Activated CD8-positive, alpha-beta T cell treated with anti-CD3 and anti-CD28 coated beads for 36 hours (primary cell): Measurements from ENCODE around the gene HS3ST3A1. TPM values are rescaled to one million over a fixed set of nuclear protein-coding genes. Genes with fewer than 3 reads are reported as not detected.

ENCODE experiments used
- ATAC-seq: fragments of 200-7000 bp; cut with Tn5 transposase; one replicate; pipeline ENCODE4 v1.10.0; 2021; ENCODE audit warnings: mild to moderate bottlenecking, moderate library complexity
- CTCF ChIA-PET: fragments of 350-600 bp; sonication (Branson Sonifier 250); formaldehyde crosslinking; loops from one replicate; lab custom pipeline; 2021; ENCODE audit warnings: antibody characterized with exemption; lab: Charles Lee
- POLR2A ChIA-PET: fragments of 350-600 bp; sonication (Branson Sonifier 250); formaldehyde crosslinking; loops from one replicate; lab custom pipeline; 2021; ENCODE audit warnings: antibody characterized with exemption; lab: Charles Lee
- DNase-seq: peaks from one replicate; pipeline ENCODE4 v3.0.0-alpha.2; 2020
- H3K27ac Mint-ChIP-seq: one replicate; pipeline ENCODE4 v1.8.0; 2021; ENCODE audit warnings: mild to moderate bottlenecking, mixed read lengths
- H3K27me3 Mint-ChIP-seq: one replicate; pipeline ENCODE4 v1.8.0; 2021; ENCODE audit warnings: mixed read lengths
- H3K36me3 Mint-ChIP-seq: one replicate; pipeline ENCODE4 v1.8.0; 2021; ENCODE audit warnings: low read depth, mixed read lengths
- H3K4me1 Mint-ChIP-seq: one replicate; pipeline ENCODE4 v1.8.0; 2021; ENCODE audit warnings: low read depth, mixed read lengths
- H3K4me3 Mint-ChIP-seq: one replicate; pipeline ENCODE4 v1.8.0; 2021; ENCODE audit warnings: mild to moderate bottlenecking, moderate library complexity, mixed read lengths
- H3K9me3 Mint-ChIP-seq: one replicate; pipeline ENCODE4 v1.8.0; 2021; ENCODE audit warnings: mixed read lengths
- CTCF ChIP-seq: fragments of 200-600 bp; IDR thresholded peaks from one replicate; pipeline ENCODE4 v1.8.0; 2022; ENCODE audit warnings: antibody characterized with exemption, mild to moderate bottlenecking
- intact Hi-C: fragments of 100-400 bp; cut with micrococcal nuclease; formaldehyde crosslinking; loops from one replicate; pipeline ENCODE4 v1.10.0; 2022
- total RNA-seq, 2 experiments: library from RNA; stranded (reverse); gene quantifications; one replicate each; pipeline ENCODE4 v1.2.3, GENCODE V29; 2021

The HS3ST3A1 gene
- total RNA-seq, 2 experiments from 2014 or later = 0.11 TPM; not detected in 1

- ChIA-PET CTCF (no interaction called here), POLR2A (interaction anchor here (0.6 kb wide), 1 partner anchor 763 kb away, joined by 3 read pairs; no protein-coding TSS in a partner anchor)
- Mint-ChIP-seq H3K9me3 (no peaks in the 10 kb centered on the region), H3K4me1 (no peaks in the 10 kb centered on the region), H3K36me3 (no peaks in the 10 kb centered on the region), H3K27ac (no peak overlapping the region), H3K27me3 (peaks cover 1% of the 10 kb centered on the region), H3K4me3 (no peak overlapping the region)
- no peak for DNase-seq
- no peak for ATAC-seq
- TF ChIP-seq CTCF = no peak
- intact Hi-C loops = no loop called here
Observed at GRCh38 chr17:13490427-13490826, 111.3 kb downstream of the HS3ST3A1 start.

- ChIA-PET CTCF (no interaction called here), POLR2A (no interaction called here)
- intact Hi-C loops = no loop called here
- ATAC-seq (no peak), DNase-seq (no peak)
- H3K27me3 Mint-ChIP-seq = peaks cover 4% of the 10 kb centered on the region
- TF ChIP-seq CTCF = no peak
- H3K4me3 Mint-ChIP-seq = no peak overlapping the region
- H3K27ac Mint-ChIP-seq = no peak overlapping the region
- no peaks in the 10 kb centered on the region for H3K36me3 Mint-ChIP-seq
- no peaks in the 10 kb centered on the region for H3K4me1 Mint-ChIP-seq
- H3K9me3 Mint-ChIP-seq = peaks cover 10% of the 10 kb centered on the region
Observed at GRCh38 chr17:13485327-13485726, 116.4 kb downstream of the HS3ST3A1 start.

GRCh38 chr17:13484020-13484419 lies 117.7 kb downstream of the HS3ST3A1 start:
- CTCF ChIA-PET = interaction anchor here (0.8 kb wide), 1 partner anchor 453 kb away, joined by 3 read pairs; no protein-coding TSS in a partner anchor
- no peak for TF ChIP-seq CTCF
- Mint-ChIP-seq H3K36me3 (no peaks in the 10 kb centered on the region), H3K27ac (no peak overlapping the region), H3K4me1 (no peaks in the 10 kb centered on the region), H3K4me3 (no peak overlapping the region), H3K9me3 (peaks cover 16% of the 10 kb centered on the region), H3K27me3 (peaks cover 3% of the 10 kb centered on the region)
- intact Hi-C loops = no loop called here
- no peak for DNase-seq
- POLR2A ChIA-PET = no interaction called here
- ATAC-seq = no peak

GRCh38 chr17:13480877-13481276 lies 120.9 kb downstream of the HS3ST3A1 start:
- CTCF ChIA-PET = interaction anchor here (1.0 kb wide), 1 partner anchor 62 kb away, joined by 3 read pairs; no protein-coding TSS in a partner anchor
- peaks cover 16% of the 10 kb centered on the region for H3K9me3 Mint-ChIP-seq
- DNase-seq (no peak), ATAC-seq (no peak)
- H3K36me3 Mint-ChIP-seq = no peaks in the 10 kb centered on the region
- no peaks in the 10 kb centered on the region for H3K4me1 Mint-ChIP-seq
- peaks cover 3% of the 10 kb centered on the region for H3K27me3 Mint-ChIP-seq
- POLR2A ChIA-PET = interaction anchor here (0.6 kb wide), 1 partner anchor 26 kb away, joined by 3 read pairs; no protein-coding TSS in a partner anchor
- no peak overlapping the region for H3K4me3 Mint-ChIP-seq
- no peak overlapping the region for H3K27ac Mint-ChIP-seq
- no peak for TF ChIP-seq CTCF
- intact Hi-C loops = no loop called here

GRCh38 chr17:13478326-13478830 lies 123.4 kb downstream of the HS3ST3A1 start:
- no peak overlapping the region for H3K27ac Mint-ChIP-seq
- H3K4me1 Mint-ChIP-seq = no peaks in the 10 kb centered on the region
- no peaks in the 10 kb centered on the region for H3K36me3 Mint-ChIP-seq
- ChIA-PET CTCF (no interaction called here), POLR2A (no interaction called here)
- TF ChIP-seq CTCF = no peak
- ATAC-seq = no peak
- H3K4me3 Mint-ChIP-seq = no peak overlapping the region
- H3K27me3 Mint-ChIP-seq = peaks cover 3% of the 10 kb centered on the region
- H3K9me3 Mint-ChIP-seq = peaks cover 16% of the 10 kb centered on the region
- intact Hi-C loops = no loop called here
- no peak for DNase-seq
